Left hindlimb (tissue), 1 donor: ENCODE data around the gene CRELD1.
"Not testable (repeated sequence)": the region's sequence is repeated elsewhere in the genome, so short reads cannot be mapped to it uniquely, and the experiment has no call there.

Experiments
- DNase-seq: peaks from one replicate; pipeline ENCODE4 v3.0.0-alpha.2; 2018

The CRELD1 gene, protein sequence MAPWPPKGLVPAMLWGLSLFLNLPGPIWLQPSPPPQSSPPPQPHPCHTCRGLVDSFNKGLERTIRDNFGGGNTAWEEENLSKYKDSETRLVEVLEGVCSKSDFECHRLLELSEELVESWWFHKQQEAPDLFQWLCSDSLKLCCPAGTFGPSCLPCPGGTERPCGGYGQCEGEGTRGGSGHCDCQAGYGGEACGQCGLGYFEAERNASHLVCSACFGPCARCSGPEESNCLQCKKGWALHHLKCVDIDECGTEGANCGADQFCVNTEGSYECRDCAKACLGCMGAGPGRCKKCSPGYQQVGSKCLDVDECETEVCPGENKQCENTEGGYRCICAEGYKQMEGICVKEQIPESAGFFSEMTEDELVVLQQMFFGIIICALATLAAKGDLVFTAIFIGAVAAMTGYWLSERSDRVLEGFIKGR

GRCh38 chr3:9933561-9934234 lies at the start of gene CRELD1:
TSS of gene CRELD1 (plus strand) at chr3:9933834. CDS start at chr3:9934439, 605 bp downstream.
- DNase-seq = peak; percentile 96

DNA sequence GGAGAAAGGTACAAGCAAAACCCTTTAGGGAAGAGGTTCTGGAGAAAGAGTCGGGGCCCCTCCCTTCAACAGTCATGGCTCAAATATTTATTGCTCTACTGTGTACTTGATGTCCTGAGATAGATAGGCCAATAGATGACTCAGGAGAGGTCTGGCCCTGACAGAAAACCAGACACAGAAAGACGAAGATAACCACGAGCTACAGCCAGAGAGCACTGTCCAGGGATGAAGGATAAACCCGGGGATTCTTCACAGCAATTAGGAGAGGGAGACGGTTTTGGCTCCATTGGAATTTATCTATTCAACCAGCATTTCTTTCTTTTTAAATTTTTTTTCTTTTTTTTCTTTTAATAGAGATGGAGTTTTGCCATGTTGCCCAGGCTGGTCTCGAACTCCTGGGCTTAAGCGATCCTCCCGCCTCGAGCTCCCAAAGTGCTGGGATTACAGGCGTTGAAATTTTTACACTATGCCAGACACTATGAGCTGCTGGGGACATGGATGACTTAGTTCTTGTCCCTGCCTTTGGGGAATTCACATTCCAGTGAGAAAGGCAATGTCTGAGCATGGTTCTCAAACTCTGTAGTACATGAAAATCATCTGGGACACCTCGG lies 49.0 kb upstream of the CRELD1 start:
- no peak for DNase-seq

- DNase-seq = no peak
These were observed 47.3 kb upstream of the CRELD1 start for GRCh38 chr3:9886328-9886727.

- no peak for DNase-seq
These were observed 46.2 kb upstream of the CRELD1 start for GRCh38 chr3:9887480-9887879.

GRCh38 chr3:9888540-9888939 lies 45.1 kb upstream of the CRELD1 start:
- DNase-seq = no peak

DNA sequence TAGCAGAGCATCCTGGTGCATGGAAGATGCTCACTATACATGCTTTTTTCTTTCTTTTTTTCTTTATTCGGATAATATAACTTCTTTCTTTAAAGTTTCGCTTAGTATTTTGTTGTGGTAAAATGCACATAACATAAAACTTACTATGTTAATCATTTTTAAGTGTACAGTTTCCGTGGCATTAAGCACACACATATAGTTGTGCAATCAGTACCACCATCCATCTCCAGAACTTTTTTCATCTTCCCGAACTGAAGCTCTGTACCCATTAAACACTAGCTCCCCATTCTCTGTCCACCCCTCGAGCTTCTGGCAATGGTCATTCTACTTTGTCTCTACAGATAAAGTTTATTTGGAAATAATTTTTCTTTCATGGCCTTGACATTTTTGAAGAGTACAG lies 44.2 kb upstream of the CRELD1 start:
- no peak for DNase-seq

DNA sequence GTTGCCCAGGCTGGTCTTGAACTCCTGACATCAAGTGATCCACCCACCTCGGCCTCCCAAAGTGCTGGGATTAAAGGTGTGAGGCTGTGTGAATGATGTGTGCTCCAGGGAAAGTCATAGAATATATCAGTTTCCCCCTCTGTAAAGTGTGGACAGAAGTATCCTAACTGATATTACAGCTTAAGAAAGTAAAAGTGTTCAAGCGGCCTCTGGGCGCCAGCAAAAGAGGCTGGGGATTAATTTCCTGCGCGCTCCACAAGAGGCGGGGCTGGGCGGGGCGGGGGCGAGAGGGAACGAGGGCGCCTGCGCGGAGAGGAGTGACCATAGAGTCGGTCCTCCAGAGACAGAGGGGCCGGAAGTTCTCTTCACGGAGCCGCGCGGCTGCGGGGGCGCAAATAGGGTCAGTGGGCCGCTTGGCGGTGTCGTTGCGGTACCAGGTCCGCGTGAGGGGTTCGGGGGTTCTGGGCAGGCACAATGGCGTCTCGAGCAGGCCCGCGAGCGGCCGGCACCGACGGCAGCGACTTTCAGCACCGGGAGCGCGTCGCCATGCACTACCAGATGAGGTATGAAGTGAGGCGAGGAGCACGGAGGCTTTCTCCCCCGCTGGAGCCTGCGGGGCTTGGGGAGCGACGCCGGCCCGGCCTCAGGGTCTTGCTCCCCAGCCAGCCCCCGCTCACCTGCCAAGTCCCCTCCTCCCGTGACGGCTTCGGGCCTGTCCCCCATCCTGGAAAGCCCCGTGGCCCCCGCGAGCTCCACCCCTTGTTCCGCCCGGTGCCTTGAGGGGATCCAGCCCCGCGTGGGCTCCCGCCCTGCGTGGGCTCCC lies 43.2 kb upstream of the CRELD1 start, which contains the start of gene JAGN1:
TSS of gene JAGN1 (plus strand) at position 362 of the 823 bp plus-strand sequence. CDS start at position 475, 113 bp downstream.
- DNase-seq = peak; percentile 92

DNA sequence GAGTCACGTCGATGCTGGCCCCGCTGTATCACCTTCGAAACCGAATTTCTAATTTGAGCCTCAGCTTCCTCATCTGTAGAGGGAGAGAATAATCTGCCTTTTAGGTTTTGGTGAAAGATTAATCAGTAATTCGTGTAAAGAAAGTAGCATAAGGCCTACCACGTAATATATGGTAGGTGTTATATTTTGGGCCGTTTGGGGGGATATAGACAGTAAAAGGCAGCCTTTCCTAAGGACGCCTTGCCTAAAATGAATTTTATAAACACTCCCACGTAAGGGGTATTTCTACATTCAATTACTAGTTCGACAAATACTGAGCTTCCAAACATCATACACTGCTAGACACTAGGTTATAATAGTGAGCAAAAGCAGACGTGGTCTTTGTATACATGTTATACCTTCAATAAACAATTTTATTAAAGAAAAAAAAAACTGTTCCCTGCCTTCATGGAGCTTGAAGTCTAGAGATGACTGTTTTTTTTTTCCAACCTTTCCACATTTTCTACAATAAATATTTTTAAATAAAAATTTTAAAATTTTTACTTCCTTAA lies 42.5 kb upstream of the CRELD1 start:
- no peak for DNase-seq

GRCh38 chr3:9893739-9894138 lies 39.9 kb upstream of the CRELD1 start:
- DNase-seq = no peak

GRCh38 chr3:9895715-9896114 lies 37.9 kb upstream of the CRELD1 start:
- not testable (repeated sequence) for DNase-seq

GRCh38 chr3:9896755-9897407 lies 36.8 kb upstream of the CRELD1 start:
- DNase-seq = not testable (repeated sequence)

- no peak for DNase-seq
These were observed 35.9 kb upstream of the CRELD1 start for GRCh38 chr3:9897408-9898372.

- DNase-seq = no peak
These were observed 35.0 kb upstream of the CRELD1 start for GRCh38 chr3:9898467-9899241.

DNA sequence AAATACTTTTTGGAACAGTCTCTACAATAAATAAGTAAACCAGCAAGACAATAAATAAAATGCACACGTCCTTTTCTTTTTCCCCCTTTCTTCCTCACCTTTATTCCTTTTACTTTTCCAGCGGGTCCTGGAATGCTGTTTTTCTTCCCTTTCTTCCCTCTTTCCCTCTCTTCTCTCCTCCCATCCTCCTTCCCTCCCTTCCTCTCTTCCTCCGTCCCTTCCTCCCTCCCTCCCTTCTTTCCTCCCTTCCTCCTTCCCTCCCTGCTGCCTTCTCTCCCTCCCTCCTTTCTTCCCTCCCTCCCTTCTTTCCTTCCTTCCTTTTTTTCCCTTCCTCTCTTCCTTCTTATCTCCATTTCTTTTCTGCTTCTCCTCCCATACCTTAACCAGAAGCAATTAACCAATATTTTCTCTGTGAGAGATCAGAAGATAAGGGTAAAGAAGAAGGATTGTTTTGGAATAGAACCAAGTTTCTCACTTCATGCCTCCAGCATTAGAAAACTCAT lies 34.3 kb upstream of the CRELD1 start:
- no peak for DNase-seq

DNA sequence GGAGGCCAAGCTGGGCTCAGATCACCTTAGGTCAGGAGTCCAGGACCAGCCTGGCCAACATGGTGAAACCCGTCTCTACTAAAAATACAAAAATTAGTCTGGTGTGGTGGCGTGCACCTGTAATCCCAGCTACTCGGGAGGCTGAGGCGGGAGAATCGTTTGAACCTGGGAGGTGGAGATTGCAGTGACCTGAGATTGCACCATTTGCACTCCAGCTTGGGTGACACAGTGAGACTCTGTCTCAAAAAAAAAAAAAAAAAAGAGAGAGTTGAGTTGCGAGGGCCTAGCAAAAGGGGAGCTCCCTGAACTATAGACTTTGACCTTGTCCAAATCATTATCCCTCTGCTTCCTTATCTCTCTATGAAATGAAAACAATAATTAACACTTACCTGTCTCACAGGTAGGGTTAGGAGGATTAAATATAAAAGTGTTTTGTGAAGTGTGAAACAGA lies 32.6 kb upstream of the CRELD1 start:
- DNase-seq = not testable (repeated sequence)

- no peak for DNase-seq
These were observed 31.7 kb upstream of the CRELD1 start for GRCh38 chr3:9901967-9902366.

DNA sequence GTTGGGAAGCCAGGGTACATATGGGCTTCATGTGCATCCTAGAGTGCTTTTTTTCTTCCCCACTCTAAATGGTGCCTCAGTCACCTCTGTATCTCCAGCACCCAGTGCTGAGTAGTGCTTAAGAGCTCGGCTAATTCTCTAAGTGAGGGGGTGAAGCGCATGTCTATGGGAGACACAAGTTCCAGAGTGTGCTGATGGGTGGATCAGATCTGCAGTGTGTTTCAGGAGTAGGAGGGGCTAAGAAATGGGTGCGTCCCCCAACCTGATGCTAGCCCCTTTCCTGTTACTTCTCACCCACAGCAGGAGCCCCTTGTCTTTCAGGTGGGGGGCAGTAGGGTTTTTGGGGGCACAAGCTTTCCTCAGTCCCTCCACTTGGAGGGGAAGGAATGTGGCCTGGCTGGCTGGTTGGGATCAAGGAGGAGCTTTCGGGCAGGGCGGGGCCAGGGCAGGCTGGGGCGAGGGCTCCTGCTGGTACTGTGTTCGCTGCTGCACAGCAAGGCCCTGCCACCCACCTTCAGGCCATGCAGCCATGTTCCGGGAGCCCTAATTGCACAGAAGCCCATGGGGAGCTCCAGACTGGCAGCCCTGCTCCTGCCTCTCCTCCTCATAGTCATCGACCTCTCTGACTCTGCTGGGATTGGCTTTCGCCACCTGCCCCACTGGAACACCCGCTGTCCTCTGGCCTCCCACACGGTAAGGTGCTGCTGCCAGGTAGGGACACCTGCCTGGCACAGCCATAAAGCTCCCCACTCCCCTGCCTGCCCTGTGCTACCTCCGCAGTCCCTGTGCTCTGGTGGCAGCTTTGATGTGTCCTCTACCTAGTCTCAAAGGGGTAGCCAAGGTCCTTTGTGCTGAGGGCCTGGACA lies 31.0 kb upstream of the CRELD1 start, which contains the start of gene IL17RE:
TSS of gene IL17RE (plus strand) at position 477 of the 866 bp plus-strand sequence. CDS start at position 562, 85 bp downstream.
- DNase-seq = no peak

GRCh38 chr3:9903238-9903624 lies 30.4 kb upstream of the CRELD1 start:
- DNase-seq = no peak
